NT2/D1 (cell line): Measurements from ENCODE around the gene CMTM5.
"Not testable (repeated sequence)": the region's sequence is repeated elsewhere in the genome, so short reads cannot be mapped to it uniquely, and the experiment has no call there.

Experiments
- DNase-seq: peaks from one replicate; pipeline ENCODE4 v3.0.0-alpha.2; 2011; ENCODE audit warnings: low read depth, low spot score
- H3K27me3 ChIP-seq: 2 replicates; pipeline ENCODE4 v1.6.0; 2011; ENCODE audit warnings: mild to moderate bottlenecking; ENCODE audit not compliant: insufficient read length, insufficient read depth
- H3K36me3 ChIP-seq: 2 replicates; pipeline ENCODE4 v1.6.1; 2011; ENCODE audit warnings: mild to moderate bottlenecking, low read length, mixed read lengths; ENCODE audit not compliant: insufficient read depth, insufficient read length
- H3K4me1 ChIP-seq: 2 replicates; pipeline ENCODE4 v1.5.1; 2011; ENCODE audit not compliant: insufficient read depth, insufficient read length
- H3K4me3 ChIP-seq: 2 replicates; pipeline ENCODE4 v1.5.1; 2011; ENCODE audit warnings: low read depth; ENCODE audit not compliant: insufficient read length
- H3K9ac ChIP-seq: 2 replicates; pipeline ENCODE4 v1.6.0; 2011; ENCODE audit warnings: low read depth; ENCODE audit not compliant: insufficient read length
- H3K9me3 ChIP-seq: 2 replicates; pipeline ENCODE4 v1.5.1; 2011; ENCODE audit warnings: mild to moderate bottlenecking, low read length; ENCODE audit not compliant: insufficient read depth
- SUZ12 ChIP-seq: IDR thresholded peaks from 2 replicates; pipeline ENCODE4 v1.6.1; 2011; ENCODE audit not compliant: insufficient read length, insufficient read depth; ENCODE audit errors: extremely low read depth
- YY1 ChIP-seq: IDR thresholded peaks from 2 replicates; pipeline ENCODE4 v1.6.1; 2011; ENCODE audit not compliant: insufficient read length, insufficient read depth
- ZNF274 ChIP-seq: IDR thresholded peaks from 2 replicates; pipeline ENCODE4 v1.6.1; 2011; ENCODE audit warnings: mild to moderate bottlenecking, low read depth, low read length

CMTM5 gene

GRCh38 chr14:23386999-23387398, 10.2 kb downstream of the CMTM5 start:
- Histone ChIP-seq H3K9ac (no peak overlapping the region), H3K4me1 (peaks cover 12% of the 10 kb centered on the region), H3K27me3 (no peaks in the 10 kb centered on the region), H3K36me3 (peaks cover 13% of the 10 kb centered on the region), H3K4me3 (no peak overlapping the region), H3K9me3 (no peaks in the 10 kb centered on the region)
- DNase-seq = no peak
- TF ChIP-seq SUZ12 = no peak
- no peak for TF ChIP-seq ZNF274
- no peak for TF ChIP-seq YY1

GRCh38 chr14:23387916-23388882, 11.4 kb downstream of the CMTM5 start:
- H3K9me3 ChIP-seq = no peaks in the 10 kb centered on the region
- peaks cover 8% of the 10 kb centered on the region for H3K36me3 ChIP-seq
- TF ChIP-seq YY1 = no peak
- no peak for TF ChIP-seq SUZ12
- TF ChIP-seq ZNF274 = no peak
- H3K27me3 ChIP-seq = no peaks in the 10 kb centered on the region
- no peak for DNase-seq
- H3K9ac ChIP-seq = no peak overlapping the region
- no peak overlapping the region for H3K4me3 ChIP-seq
- H3K4me1 ChIP-seq = peaks cover 12% of the 10 kb centered on the region

GRCh38 chr14:23388996-23389395, 12.2 kb downstream of the CMTM5 start:
- no peak for TF ChIP-seq SUZ12
- no peak for TF ChIP-seq YY1
- TF ChIP-seq ZNF274 = no peak
- H3K4me3 ChIP-seq = no peak overlapping the region
- H3K9me3 ChIP-seq = no peaks in the 10 kb centered on the region
- peaks cover 5% of the 10 kb centered on the region for H3K36me3 ChIP-seq
- no peak for DNase-seq
- H3K27me3 ChIP-seq = no peaks in the 10 kb centered on the region
- H3K4me1 ChIP-seq = peaks cover 12% of the 10 kb centered on the region
- no peak overlapping the region for H3K9ac ChIP-seq

GRCh38 chr14:23389396-23389795, 12.6 kb downstream of the CMTM5 start:
- Histone ChIP-seq H3K36me3 (peaks cover 5% of the 10 kb centered on the region), H3K27me3 (no peaks in the 10 kb centered on the region), H3K4me3 (no peak overlapping the region), H3K4me1 (peaks cover 12% of the 10 kb centered on the region), H3K9me3 (no peaks in the 10 kb centered on the region), H3K9ac (no peak overlapping the region)
- TF ChIP-seq ZNF274 = no peak
- no peak for TF ChIP-seq SUZ12
- TF ChIP-seq YY1 = no peak
- DNase-seq = no peak

- not testable (repeated sequence) for H3K4me3 ChIP-seq, DNase-seq, H3K27me3 ChIP-seq
Observed at GRCh38 chr14:23389871-23390270, 13.0 kb downstream of the CMTM5 start.

GRCh38 chr14:23392613-23393012, 15.8 kb downstream of the CMTM5 start:
- Histone ChIP-seq H3K4me3 (no peak overlapping the region), H3K4me1 (peaks cover 12% of the 10 kb centered on the region), H3K36me3 (no peaks in the 10 kb centered on the region), H3K9me3 (no peaks in the 10 kb centered on the region), H3K9ac (no peak overlapping the region), H3K27me3 (no peaks in the 10 kb centered on the region)
- DNase-seq = no peak
- TF ChIP-seq YY1 (no peak), SUZ12 (no peak), ZNF274 (no peak)

More at GRCh38 chr14:23389871-23390270, 13.0 kb downstream of the CMTM5 start:
- H3K9ac ChIP-seq, H3K9me3 ChIP-seq, H3K36me3 ChIP-seq: not testable (repeated sequence)
- H3K4me1 ChIP-seq = peaks cover 12% of the 10 kb centered on the region

- DNase-seq = no peak
- H3K4me3 ChIP-seq = no peak overlapping the region
- no peaks in the 10 kb centered on the region for H3K36me3 ChIP-seq
- no peak for TF ChIP-seq SUZ12
- no peak for TF ChIP-seq YY1
- no peak for TF ChIP-seq ZNF274
- no peaks in the 10 kb centered on the region for H3K9me3 ChIP-seq
- H3K27me3 ChIP-seq = no peaks in the 10 kb centered on the region
- H3K9ac ChIP-seq = no peak overlapping the region
- H3K4me1 ChIP-seq = no peaks in the 10 kb centered on the region
Observed at GRCh38 chr14:23396126-23396525, 19.3 kb downstream of the CMTM5 start.
